Lung microvascular endothelial cell (primary cell): Measurements from ENCODE around the gene PTPRN2. TPM values are rescaled to one million over a fixed set of nuclear protein-coding genes. Genes with fewer than 3 reads are reported as not detected.
"Not testable (repeated sequence)": the region's sequence is repeated elsewhere in the genome, so short reads cannot be mapped to it uniquely, and the experiment has no call there.

Experiments used
- DNase-seq, 2 donors: peaks; one replicate each; pipeline versions ENCODE4 v3.0.0 to v3.0.0-alpha.2; 2010; ENCODE audit warnings: low read depth in 2 of 2
- total RNA-seq: library from RNA; depleted of rRNA; stranded (reverse); fragments of >200 nt; gene quantifications from 2 replicates; pipeline ENCODE4 v1.2.1, GENCODE V29; 2014

PTPRN2 gene
- total RNA-seq, 1 donor from 2014 or later = 4.6 TPM

DNA sequence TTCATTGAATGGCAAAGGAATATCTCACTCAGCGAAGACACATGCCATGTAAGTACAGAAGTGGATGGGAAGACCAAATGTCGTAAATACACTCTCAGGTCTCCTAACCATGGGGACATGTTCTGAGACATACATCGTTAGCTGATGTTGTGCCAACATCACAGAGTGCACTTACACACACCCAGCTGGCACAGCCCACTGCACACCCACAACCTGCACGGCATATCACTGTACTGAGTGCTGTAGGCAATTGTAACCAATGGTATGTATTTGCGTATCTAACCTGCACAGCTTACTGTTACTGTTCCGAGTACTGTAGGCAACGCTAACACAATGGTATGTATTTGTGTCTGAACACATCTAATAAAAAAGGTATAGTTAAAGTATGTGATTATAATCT, 550.4 kb downstream of the PTPRN2 start:
- DNase-seq = no peak

GRCh38 chr7:158035343-158035742, 552.3 kb downstream of the PTPRN2 start:
- DNase-seq = no peak

- no peak for DNase-seq
Observed at GRCh38 chr7:158034571-158034970, 553.1 kb downstream of the PTPRN2 start.

DNA sequence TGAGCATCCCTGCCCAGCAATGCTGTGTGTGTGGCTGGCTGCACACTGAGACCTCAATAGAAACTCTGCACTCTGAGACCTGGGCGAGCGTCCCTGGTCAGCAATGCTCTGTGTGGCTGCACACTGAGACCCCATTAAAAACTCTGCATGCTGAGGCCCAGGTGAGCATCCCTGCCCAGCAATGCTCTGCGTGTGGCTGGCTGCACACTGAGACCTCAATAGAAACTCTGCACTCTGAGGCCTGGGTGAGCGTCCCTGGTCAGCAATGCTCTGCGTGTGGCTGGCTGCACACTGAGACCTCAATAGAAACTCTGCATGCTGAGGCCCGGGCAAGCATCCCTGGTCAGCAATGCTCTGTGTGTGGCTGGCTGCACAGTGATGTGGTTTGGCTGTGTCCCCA, 553.7 kb downstream of the PTPRN2 start:
- not testable (repeated sequence) for DNase-seq

DNA sequence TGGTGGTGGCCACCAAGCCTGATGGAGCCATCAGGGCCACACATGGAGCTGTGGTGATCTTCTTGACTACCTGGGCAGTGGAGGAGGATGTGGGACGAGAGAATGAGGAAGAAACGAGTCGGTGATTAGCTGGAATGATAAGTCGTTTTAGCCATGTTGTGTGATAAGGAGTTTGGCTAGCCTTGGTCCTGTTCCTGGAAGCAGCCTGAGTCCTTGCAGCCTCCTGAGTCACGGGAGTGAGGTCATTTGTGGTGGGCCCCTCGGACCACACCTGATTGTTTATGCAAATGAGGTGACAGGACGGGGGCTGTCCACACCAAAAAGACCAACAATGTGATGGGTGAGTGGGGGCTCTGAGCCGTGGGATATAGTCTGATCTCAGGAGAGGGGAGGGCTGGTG, 554.4 kb downstream of the PTPRN2 start:
- DNase-seq = no peak

DNA sequence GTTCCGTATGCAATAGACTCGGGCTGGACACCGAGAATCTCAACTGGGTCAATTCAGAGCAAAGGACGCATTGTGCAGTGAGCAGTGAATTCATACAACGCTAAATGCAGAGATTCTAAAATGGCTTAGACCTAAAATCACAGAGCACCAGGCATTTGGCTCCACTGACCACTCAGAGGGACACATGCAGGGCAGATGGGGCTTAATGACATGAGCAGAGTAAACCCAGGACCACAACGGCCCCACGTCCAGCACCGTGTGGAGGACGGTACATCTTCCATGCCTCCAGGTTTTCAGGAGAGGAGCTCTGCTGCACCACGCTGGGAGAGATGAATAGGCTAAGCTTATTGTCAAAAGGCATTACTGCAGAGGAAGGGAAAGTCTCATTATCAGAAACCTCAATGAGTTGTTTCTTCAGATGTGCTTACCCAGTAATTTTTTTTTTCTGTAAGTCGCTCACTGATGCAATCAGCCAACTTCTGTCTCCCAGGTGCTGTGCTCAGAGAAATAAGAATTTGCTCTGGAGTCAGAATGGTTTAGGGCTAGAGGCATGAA, 555.0 kb downstream of the PTPRN2 start:
- no peak for DNase-seq

GRCh38 chr7:158031867-158032308, 555.7 kb downstream of the PTPRN2 start:
- DNase-seq = no peak

GRCh38 chr7:158030566-158030965, 557.1 kb downstream of the PTPRN2 start:
- DNase-seq = no peak

GRCh38 chr7:158030071-158030470, 557.6 kb downstream of the PTPRN2 start:
- DNase-seq = no peak

GRCh38 chr7:158029509-158029908, 558.1 kb downstream of the PTPRN2 start:
- DNase-seq = no peak

DNA sequence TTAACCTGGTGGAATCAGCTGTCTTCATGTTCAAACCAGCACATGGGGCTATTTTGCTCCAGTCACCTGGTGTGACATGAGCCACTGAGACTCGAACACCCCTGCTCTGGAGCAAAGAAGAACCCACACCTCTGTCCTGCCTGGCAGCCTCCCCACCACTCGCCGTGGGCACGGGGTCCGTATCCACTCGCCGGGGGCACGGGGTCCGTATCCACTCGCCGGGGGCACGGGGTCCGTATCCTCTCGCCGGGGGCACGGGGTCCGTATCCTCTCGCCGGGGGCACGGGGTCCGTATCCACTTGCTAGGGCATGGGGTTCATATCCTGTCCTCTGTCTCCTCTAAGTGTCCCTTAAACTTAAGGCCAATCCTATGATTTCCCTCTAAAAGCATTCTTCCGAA, 558.7 kb downstream of the PTPRN2 start:
- DNase-seq = no peak

DNA sequence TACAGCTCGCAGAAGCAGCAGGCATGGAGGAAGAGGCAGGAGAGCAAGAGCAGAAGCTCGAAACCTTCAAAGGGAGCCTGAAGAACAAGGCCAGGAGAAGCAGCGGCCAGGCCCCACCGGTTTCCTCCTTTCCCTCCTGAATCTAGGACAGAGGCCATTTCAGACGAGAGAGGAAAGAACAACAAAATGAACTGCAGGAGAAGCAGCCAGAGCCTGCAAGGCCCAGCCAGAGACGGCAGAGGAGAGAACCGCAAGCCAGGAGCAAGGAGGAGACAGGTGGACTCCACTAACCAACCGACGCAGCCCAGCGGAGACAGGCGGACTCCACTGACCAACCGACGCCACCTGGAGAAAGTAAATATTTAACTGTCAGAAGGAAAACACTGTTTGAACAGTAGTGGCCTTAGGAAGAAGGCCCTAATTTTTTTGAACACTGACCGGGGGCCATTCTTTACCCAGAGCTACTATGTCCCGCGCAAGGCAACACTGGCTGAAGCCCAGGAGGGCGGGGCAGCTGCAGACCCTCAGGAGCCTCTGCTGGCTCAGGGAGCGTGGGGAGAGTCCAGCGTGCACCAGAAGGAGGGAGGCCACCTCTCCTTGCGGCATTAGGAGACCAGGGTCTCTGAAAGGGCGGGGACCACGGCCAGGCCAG, 559.2 kb downstream of the PTPRN2 start:
- no peak for DNase-seq

- DNase-seq = no peak
Observed at GRCh38 chr7:158027646-158028045, 560.0 kb downstream of the PTPRN2 start.

- no peak for DNase-seq
Observed at GRCh38 chr7:158026636-158027265, 560.9 kb downstream of the PTPRN2 start.

DNA sequence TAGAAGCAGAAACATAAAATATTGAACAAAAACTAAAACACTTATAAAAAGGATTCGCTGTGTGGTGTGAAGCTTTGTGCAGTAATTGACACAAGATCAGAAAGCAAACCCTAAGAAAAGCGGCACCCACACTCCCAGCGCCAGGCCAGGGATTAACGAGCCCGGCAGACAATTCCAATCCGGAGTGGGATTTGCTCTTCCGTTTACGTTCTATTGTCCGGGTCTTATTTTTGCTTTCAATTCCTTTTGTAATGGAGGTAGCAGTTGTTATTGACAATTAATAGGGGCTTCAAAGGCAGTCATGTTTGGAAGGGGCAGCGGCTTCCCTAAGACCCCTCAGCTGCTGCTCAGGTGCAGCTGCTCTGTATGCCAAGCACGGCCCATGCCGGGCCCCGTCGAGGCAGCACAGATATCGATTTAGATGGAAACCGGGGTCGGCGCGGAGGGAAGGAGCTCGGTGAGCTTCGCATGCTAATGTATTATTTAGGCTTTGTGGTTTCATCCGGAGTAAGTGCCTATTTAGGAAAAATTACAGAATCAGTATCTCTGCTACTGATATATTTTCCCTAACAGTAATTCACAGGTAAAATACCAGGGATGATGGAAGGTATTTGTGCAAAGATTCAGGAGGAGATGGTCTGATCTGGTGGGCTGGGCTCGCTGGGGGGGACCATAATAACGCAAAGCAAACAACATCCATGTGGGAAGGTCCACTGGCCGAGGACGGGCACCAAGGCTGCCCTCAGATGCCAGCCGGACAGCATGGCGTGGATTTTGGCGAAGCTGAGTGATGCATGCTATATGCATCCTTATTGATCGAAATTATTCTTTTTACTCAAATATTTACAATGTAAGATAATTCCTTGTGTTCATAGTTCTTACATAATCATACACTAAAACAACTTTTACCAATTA, 561.7 kb downstream of the PTPRN2 start:
- no peak for DNase-seq

- DNase-seq = no peak
Observed at GRCh38 chr7:158024881-158025280, 562.7 kb downstream of the PTPRN2 start.

GRCh38 chr7:158024351-158024715, 563.3 kb downstream of the PTPRN2 start:
- DNase-seq = no peak

- DNase-seq = no peak
Observed at GRCh38 chr7:158023681-158024350, 563.8 kb downstream of the PTPRN2 start.

- DNase-seq = no peak
Observed at GRCh38 chr7:158023157-158023556, 564.5 kb downstream of the PTPRN2 start.

DNA sequence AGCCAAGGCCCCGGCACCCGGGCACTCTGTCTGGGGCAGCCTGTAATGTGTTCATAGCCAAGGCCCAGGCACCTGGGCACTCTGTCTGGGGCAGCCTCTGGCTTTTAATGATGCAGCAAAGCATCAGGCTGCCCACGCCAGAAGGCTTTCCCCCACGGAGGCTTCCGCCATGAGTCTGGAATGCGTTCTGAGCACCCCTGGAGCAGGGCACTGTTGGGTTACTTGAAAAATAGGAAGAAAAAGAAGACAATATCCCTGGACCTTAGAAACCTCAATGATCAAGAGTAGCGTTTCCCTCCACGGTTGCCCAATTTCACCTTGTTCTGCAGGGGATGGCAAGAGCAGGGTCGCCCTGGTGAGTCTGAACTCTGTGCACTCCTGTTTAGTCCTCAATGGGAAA, 565.0 kb downstream of the PTPRN2 start:
- no peak for DNase-seq

GRCh38 chr7:158021836-158022235, 565.8 kb downstream of the PTPRN2 start:
- no peak for DNase-seq

DNA sequence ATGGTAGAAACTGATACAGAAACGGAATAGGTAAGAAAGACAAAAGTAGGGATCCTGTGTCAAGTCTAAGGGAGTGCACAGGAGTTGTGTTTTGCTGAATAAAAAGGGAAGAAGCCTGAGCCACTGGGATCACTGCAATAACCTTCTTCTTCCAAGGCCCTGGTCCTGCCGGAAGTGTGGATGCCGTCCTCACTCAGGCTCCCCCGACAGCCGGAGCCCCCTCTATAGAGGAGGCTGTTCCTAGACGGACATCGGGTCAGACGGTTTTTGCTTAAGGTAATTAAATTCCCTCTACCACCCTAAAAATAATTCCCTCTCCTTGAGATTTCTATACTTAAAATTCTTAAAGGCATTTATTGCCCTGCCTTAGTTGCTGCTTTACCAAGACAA, 566.9 kb downstream of the PTPRN2 start:
- no peak for DNase-seq
